HepG2 (cell line): ENCODE results near the gene CKAP2. TPM values are rescaled to one million over a fixed set of nuclear protein-coding genes. Genes with fewer than 3 reads are reported as not detected.

Source experiments
- ZNF121 ChIP-seq: sonication (generic); formaldehyde crosslinking; IDR thresholded peaks from 2 replicates; pipeline ENCODE4 v1.5.0; 2020; ENCODE audit warnings: mild to moderate bottlenecking, missing genetic modification reagents
- polyA plus RNA-seq, 8 experiments: library from polyadenylated mRNA; depleted of rRNA in 3 of 8; stranded (reverse) in 7 of 8; unstranded in 1 of 8; fragments of >200 nt; fragmentation: Illumina TruSeq in 4 of 8; extraction: Trizol in 4 of 8; gene quantifications; 2 replicates each; pipeline versions ENCODE4 v1.2.1 to v1.2.3, GENCODE V29; 2011 to 2016; ENCODE audit warnings: low read depth in 4 of 8, missing spikeins in 1 of 8, mixed read lengths in 1 of 8; ENCODE audit not compliant: insufficient read depth in 1 of 8
- total RNA-seq, 5 experiments: library from RNA; depleted of rRNA; stranded (reverse); fragments of >200 nt; fragmentation: Illumina TruSeq; extraction: Trizol; gene quantifications; 2 replicates each; pipeline ENCODE4 v1.2.3, GENCODE V29; 2016; ENCODE audit warnings: low read depth in 1 of 5
- TF ChIP-seq, protein P1 (sequence below): sonication (generic); formaldehyde crosslinking; IDR thresholded peaks from 2 replicates; pipeline ENCODE4 v1.9.0; 2021; ENCODE audit warnings: mild to moderate bottlenecking, missing genetic modification reagents
- TF ChIP-seq, protein P2 (sequence below): sonication (generic); formaldehyde crosslinking; IDR thresholded peaks from one replicate; pipeline ENCODE4 v1.5.1; 2020; ENCODE audit warnings: mild to moderate bottlenecking, missing genetic modification reagents; ENCODE audit errors: not compliant biosample characterization
- TF ChIP-seq, protein P3 (sequence below): sonication (generic); formaldehyde crosslinking; IDR thresholded peaks from 2 replicates; pipeline ENCODE4 v1.4.0; 2020; ENCODE audit warnings: missing genetic modification reagents

The CKAP2 gene
- total and polyA plus RNA-seq, 2 of the 13 experiments (the other 11 are each of a cell fraction or from before 2014, with no cell fraction given), result 6.7 to 40.3 TPM

DNA sequence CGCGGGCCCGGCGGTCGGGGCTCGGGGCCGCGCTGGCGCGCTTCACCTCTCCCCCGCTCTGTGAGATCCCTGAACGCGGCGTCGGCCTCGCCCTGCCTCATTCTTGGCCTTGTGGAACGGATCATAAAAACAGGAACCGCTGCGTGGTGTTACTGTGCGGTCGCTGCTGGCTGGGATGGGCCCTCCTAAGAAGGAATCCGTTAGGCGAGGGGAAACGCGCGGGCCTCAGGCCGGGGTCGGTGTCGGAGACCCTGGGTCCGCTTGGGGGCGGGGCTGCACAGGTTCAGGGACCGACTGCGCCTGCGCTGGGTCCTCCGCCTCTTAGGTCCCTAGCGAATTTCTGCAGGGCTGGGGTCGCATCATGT lies 381 bp downstream of the CKAP2 start (continued):
- TF ChIP-seq, protein P1, sequence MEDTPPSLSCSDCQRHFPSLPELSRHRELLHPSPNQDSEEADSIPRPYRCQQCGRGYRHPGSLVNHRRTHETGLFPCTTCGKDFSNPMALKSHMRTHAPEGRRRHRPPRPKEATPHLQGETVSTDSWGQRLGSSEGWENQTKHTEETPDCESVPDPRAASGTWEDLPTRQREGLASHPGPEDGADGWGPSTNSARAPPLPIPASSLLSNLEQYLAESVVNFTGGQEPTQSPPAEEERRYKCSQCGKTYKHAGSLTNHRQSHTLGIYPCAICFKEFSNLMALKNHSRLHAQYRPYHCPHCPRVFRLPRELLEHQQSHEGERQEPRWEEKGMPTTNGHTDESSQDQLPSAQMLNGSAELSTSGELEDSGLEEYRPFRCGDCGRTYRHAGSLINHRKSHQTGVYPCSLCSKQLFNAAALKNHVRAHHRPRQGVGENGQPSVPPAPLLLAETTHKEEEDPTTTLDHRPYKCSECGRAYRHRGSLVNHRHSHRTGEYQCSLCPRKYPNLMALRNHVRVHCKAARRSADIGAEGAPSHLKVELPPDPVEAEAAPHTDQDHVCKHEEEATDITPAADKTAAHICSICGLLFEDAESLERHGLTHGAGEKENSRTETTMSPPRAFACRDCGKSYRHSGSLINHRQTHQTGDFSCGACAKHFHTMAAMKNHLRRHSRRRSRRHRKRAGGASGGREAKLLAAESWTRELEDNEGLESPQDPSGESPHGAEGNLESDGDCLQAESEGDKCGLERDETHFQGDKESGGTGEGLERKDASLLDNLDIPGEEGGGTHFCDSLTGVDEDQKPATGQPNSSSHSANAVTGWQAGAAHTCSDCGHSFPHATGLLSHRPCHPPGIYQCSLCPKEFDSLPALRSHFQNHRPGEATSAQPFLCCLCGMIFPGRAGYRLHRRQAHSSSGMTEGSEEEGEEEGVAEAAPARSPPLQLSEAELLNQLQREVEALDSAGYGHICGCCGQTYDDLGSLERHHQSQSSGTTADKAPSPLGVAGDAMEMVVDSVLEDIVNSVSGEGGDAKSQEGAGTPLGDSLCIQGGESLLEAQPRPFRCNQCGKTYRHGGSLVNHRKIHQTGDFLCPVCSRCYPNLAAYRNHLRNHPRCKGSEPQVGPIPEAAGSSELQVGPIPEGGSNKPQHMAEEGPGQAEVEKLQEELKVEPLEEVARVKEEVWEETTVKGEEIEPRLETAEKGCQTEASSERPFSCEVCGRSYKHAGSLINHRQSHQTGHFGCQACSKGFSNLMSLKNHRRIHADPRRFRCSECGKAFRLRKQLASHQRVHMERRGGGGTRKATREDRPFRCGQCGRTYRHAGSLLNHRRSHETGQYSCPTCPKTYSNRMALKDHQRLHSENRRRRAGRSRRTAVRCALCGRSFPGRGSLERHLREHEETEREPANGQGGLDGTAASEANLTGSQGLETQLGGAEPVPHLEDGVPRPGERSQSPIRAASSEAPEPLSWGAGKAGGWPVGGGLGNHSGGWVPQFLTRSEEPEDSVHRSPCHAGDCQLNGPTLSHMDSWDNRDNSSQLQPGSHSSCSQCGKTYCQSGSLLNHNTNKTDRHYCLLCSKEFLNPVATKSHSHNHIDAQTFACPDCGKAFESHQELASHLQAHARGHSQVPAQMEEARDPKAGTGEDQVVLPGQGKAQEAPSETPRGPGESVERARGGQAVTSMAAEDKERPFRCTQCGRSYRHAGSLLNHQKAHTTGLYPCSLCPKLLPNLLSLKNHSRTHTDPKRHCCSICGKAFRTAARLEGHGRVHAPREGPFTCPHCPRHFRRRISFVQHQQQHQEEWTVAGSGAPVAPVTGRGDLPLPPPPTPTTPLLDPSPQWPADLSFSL (CRISPR knock-in tag), result no peak
- TF ChIP-seq, protein P2, sequence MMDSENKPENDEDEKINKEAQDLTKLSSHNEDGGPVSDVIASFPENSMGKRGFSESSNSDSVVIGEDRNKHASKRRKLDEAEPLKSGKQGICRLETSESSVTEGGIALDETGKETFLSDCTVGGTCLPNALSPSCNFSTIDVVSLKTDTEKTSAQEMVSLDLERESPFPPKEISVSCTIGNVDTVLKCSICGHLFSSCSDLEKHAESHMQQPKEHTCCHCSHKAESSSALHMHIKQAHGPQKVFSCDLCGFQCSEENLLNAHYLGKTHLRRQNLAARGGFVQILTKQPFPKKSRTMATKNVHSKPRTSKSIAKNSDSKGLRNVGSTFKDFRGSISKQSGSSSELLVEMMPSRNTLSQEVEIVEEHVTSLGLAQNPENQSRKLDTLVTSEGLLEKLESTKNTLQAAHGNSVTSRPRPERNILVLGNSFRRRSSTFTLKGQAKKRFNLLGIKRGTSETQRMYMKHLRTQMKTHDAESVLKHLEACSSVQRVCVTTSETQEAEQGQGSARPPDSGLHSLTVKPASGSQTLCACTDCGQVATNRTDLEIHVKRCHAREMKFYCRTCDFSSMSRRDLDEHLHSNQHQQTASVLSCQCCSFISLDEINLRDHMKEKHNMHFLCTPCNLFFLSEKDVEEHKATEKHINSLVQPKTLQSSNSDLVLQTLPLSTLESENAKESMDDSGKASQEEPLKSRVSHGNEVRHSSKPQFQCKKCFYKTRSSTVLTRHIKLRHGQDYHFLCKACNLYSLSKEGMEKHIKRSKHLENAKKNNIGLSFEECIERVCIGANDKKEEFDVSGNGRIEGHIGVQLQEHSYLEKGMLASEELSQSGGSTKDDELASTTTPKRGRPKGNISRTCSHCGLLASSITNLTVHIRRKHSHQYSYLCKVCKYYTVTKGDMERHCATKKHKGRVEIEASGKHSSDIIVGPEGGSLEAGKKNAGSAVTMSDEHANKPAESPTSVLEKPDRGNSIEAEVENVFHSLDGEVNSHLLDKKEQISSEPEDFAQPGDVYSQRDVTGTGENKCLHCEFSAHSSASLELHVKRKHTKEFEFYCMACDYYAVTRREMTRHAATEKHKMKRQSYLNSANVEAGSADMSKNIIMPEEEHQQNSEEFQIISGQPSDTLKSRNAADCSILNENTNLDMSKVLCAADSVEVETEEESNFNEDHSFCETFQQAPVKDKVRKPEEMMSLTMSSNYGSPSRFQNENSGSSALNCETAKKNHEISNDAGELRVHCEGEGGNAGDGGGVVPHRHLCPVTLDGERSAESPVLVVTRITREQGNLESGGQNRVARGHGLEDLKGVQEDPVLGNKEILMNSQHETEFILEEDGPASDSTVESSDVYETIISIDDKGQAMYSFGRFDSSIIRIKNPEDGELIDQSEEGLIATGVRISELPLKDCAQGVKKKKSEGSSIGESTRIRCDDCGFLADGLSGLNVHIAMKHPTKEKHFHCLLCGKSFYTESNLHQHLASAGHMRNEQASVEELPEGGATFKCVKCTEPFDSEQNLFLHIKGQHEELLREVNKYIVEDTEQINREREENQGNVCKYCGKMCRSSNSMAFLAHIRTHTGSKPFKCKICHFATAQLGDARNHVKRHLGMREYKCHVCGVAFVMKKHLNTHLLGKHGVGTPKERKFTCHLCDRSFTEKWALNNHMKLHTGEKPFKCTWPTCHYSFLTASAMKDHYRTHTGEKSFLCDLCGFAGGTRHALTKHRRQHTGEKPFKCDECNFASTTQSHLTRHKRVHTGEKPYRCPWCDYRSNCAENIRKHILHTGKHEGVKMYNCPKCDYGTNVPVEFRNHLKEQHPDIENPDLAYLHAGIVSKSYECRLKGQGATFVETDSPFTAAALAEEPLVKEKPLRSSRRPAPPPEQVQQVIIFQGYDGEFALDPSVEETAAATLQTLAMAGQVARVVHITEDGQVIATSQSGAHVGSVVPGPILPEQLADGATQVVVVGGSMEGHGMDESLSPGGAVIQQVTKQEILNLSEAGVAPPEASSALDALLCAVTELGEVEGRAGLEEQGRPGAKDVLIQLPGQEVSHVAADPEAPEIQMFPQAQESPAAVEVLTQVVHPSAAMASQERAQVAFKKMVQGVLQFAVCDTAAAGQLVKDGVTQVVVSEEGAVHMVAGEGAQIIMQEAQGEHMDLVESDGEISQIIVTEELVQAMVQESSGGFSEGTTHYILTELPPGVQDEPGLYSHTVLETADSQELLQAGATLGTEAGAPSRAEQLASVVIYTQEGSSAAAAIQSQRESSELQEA (CRISPR knock-in tag), result no peak
- TF ChIP-seq ZNF121 (CRISPR knock-in tag), result no peak
- TF ChIP-seq, protein P3, sequence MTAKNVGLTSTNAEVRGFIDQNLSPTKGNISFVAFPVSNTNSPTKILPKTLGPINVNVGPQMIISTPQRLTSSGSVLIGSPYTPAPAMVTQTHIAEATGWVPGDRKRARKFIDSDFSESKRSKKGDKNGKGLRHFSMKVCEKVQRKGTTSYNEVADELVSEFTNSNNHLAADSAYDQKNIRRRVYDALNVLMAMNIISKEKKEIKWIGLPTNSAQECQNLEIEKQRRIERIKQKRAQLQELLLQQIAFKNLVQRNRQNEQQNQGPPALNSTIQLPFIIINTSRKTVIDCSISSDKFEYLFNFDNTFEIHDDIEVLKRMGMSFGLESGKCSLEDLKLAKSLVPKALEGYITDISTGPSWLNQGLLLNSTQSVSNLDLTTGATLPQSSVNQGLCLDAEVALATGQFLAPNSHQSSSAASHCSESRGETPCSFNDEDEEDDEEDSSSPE, result peak; percentile 26
